Prostate gland (tissue), 2 donors: ENCODE data around the gene CHP2. TPM values are rescaled to one million over a fixed set of nuclear protein-coding genes. Genes with fewer than 3 reads are reported as not detected.
A peak's percentile ranks its signal among the peaks of the same experiment; 100 is the strongest.

Experiments used
- DNase-seq: peaks from one replicate; pipeline ENCODE4 v3.0.0-alpha.2; 2019; ENCODE audit warnings: low spot score
- H3K27ac ChIP-seq, 2 donors: fragments of 200-600 bp; sonication (generic); 2 replicates each; pipeline ENCODE4 v1.5.1; 2017 to 2019
- H3K27me3 ChIP-seq: fragments of 200-600 bp; sonication (generic); replicated peaks from 2 replicates; pipeline ENCODE4 v1.5.1; 2019; ENCODE audit not compliant: insufficient read depth
- H3K36me3 ChIP-seq, 2 donors: fragments of 200-600 bp; sonication (generic); 1 replicate in 1 of 2; 2 replicates in 1 of 2; pipeline versions ENCODE4 v1.5.1 to v1.8.1; 2017 to 2019
- H3K4me1 ChIP-seq: fragments of 200-600 bp; sonication (generic); replicated peaks from 2 replicates; pipeline ENCODE4 v1.5.1; 2019
- H3K4me3 ChIP-seq, 2 donors: fragments of 200-600 bp; sonication (generic); 2 replicates each; pipeline ENCODE4 v1.5.1; 2017 to 2019
- H3K9me3 ChIP-seq: fragments of 200-600 bp; sonication (generic); 2 replicates; pipeline ENCODE4 v1.5.1; 2017
- CTCF ChIP-seq, 4 experiments: fragments of 200-600 bp in 2 of 4; fragments of 450-650 bp in 2 of 4; sonication (generic) in 2 of 4; IDR thresholded peaks; 1 replicate in 3 of 4; 2 replicates in 1 of 4; pipeline ENCODE4 v1.5.1; 2016 to 2019; ENCODE audit warnings: antibody characterized with exemption in 4 of 4, mild to moderate bottlenecking in 2 of 4, moderate library complexity in 2 of 4
- POLR2A ChIP-seq: fragments of 450-650 bp; IDR thresholded peaks from one replicate; pipeline ENCODE4 v1.6.1; 2016; ENCODE audit warnings: antibody characterized with exemption, mild to moderate bottlenecking
- POLR2AphosphoS5 ChIP-seq: sonication (generic); formaldehyde crosslinking; IDR thresholded peaks from one replicate; pipeline ENCODE4 v1.6.1; 2017; ENCODE audit warnings: antibody characterized with exemption
- WGBS: methylation state at CpG from one replicate; pipeline ENCODE4 v1.1.5; 2018; 5-methylcytosine and 5-hydroxymethylcytosine counted together
- intact Hi-C: fragments of 100-400 bp; cut with DNase I; formaldehyde crosslinking; loops from one replicate; pipeline ENCODE4 v1.14.2; 2022
- total RNA-seq, 2 donors: library from RNA; depleted of rRNA; stranded (reverse); fragments of >200 nt; gene quantifications; one replicate each; pipeline ENCODE4 v1.1.0, GENCODE V29; 2016

Gene CHP2
- total RNA-seq, 2 donors from 2014 or later, result 1.9 to 3.7 TPM

DNA sequence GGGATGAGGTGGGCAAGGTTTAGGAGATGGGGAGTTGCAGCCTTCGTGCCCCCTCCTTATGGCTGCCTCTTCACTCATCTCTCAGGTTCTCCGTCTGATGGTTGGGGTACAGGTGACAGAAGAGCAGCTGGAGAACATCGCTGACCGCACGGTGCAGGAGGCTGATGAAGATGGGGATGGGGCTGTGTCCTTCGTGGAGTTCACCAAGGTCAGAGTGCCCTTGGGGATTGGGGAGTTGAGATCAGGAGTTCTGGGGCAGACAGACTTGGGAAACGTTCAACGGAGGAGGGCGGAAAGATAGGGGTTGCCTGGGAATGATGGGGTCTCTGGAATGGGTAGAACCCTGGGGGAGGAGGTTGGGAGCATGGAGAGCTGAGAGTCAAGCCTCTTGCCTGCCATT, 2.3 kb downstream of the CHP2 start:
- H3K27ac ChIP-seq, result no peak overlapping the region
- H3K9me3 ChIP-seq, result no peaks in the 10 kb centered on the region
- no peak for TF ChIP-seq POLR2AphosphoS5
- H3K4me3 ChIP-seq, result no peak overlapping the region
- 88% methylated on average over 9 of the region's 9 CpGs for WGBS
- DNase-seq, result no peak
- no peaks in the 10 kb centered on the region for H3K4me1 ChIP-seq
- no peaks in the 10 kb centered on the region for H3K36me3 ChIP-seq
- intact Hi-C loops, result no loop called here
- H3K27me3 ChIP-seq, result peaks cover 4% of the 10 kb centered on the region

DNA sequence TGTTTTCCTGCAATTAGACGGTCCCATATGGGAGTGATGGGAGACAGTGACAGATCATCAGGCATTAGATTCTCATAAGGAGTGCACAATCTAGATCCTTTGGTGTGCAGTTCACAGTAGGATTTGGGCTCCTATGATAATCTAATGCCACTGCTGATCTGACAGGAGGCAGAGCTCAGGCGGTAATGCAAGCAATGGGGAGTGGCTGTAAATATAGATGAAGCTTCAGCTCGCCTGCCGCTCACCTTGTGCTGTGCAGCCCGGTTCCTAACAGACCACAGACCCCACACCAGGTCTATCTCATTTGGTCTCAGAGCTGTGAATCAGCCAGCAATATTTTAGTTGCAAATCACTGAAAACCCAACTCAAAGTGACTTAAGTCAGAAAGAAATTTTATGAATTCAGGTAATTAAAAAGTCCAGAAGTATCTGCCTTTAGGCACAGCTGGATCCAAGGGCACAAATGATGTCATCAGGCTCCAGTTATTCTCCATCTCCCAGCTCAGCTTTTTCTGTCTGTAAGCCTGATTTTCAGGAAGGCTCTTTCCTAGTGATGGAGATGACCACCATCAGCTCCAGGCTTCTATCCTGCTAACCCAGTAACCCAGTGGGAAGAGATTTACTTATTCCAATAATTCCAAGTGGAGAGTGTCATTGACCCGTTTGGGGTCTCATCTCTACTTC, 3.3 kb downstream of the CHP2 start:
- no peak overlapping the region for H3K4me3 ChIP-seq
- DNase-seq, result no peak
- TF ChIP-seq POLR2AphosphoS5 (no peak), CTCF (IDR thresholded peaks at IDR 0.05) (no peak)
- peaks cover 4% of the 10 kb centered on the region for H3K27me3 ChIP-seq
- intact Hi-C loops, result no loop called here
- no peaks in the 10 kb centered on the region for H3K9me3 ChIP-seq
- WGBS, result 91% methylated on average over 6 of the region's 6 CpGs
- H3K36me3 ChIP-seq, result no peaks in the 10 kb centered on the region
- H3K4me1 ChIP-seq, result no peaks in the 10 kb centered on the region
- H3K27ac ChIP-seq, result no peak overlapping the region

DNA sequence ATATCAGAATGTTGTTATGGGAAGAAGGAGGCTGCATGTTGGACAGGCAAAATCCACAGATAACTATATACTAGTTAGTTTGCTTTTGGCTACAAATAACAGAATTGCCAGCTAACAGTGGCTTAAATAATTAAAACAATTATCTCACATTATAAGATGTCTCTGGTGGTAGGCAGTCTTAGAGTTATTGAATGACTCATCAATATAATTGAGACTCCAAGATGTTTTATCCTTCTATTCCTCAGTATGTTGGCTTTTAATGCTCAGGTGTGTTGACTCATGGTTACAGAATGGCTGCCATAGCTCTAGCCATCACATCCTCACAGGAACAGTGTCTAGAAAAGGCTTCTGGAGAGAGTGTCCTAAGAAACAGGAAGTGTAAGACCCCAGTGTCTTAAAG, 11.1 kb downstream of the CHP2 start:
- Histone ChIP-seq H3K9me3 (no peaks in the 10 kb centered on the region), H3K4me1 (no peaks in the 10 kb centered on the region), H3K27me3 (no peaks in the 10 kb centered on the region), H3K4me3 (no peak overlapping the region), H3K27ac (no peak overlapping the region), H3K36me3 (no peaks in the 10 kb centered on the region)
- DNase-seq, result no peak
- intact Hi-C loops, result no loop called here
- TF ChIP-seq POLR2A (no peak), CTCF (IDR thresholded peaks at IDR 0.05) (no peak), POLR2AphosphoS5 (no peak)

DNA sequence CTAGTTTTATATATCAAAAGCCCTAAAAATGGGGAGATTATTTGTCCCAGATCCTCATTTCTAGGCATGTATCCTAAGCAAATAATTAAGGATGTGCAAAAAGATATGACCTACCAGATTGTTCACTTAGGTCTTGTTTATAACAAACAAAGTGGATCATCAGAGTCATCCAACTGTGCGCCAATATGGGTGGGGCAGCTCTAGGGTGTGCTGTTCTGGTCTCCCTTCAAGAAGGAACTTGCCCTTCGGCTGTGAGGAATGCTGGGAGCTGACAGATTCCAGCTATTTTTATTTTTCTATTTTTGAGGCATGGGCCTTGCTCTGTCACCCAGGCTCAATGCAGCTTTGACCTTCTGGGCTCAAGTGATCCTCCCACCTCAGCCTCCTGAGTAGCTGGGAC, 13.8 kb downstream of the CHP2 start:
- Histone ChIP-seq H3K4me1 (no peaks in the 10 kb centered on the region), H3K27me3 (no peaks in the 10 kb centered on the region), H3K36me3 (no peaks in the 10 kb centered on the region), H3K27ac (no peak overlapping the region), H3K9me3 (no peaks in the 10 kb centered on the region), H3K4me3 (no peak overlapping the region)
- WGBS, result 61% methylated on average over 2 of the region's 2 CpGs
- TF ChIP-seq CTCF (IDR thresholded peaks at IDR 0.05) (no peak), POLR2A (no peak), POLR2AphosphoS5 (no peak)
- DNase-seq, result no peak
- intact Hi-C loops, result no loop called here

- peak; percentile 67 for DNase-seq
- H3K36me3 ChIP-seq, result no peaks in the 10 kb centered on the region
- WGBS, result 47% methylated on average over 8 of the region's 8 CpGs
- H3K4me3 ChIP-seq, result no peak overlapping the region
- no peaks in the 10 kb centered on the region for H3K27me3 ChIP-seq
- intact Hi-C loops, result no loop called here
- H3K4me1 ChIP-seq, result no peaks in the 10 kb centered on the region
- no peak overlapping the region for H3K27ac ChIP-seq
- no peaks in the 10 kb centered on the region for H3K9me3 ChIP-seq
- no peak for TF ChIP-seq POLR2A
- peak; percentile 81 for TF ChIP-seq POLR2AphosphoS5
Observed at GRCh38 chr16:23771027-23771426, 16.2 kb downstream of the CHP2 start.

GRCh38 chr16:23771642-23772041, 16.8 kb downstream of the CHP2 start:
- TF ChIP-seq POLR2AphosphoS5, result no peak
- no peak for TF ChIP-seq POLR2A
- TF ChIP-seq CTCF (IDR thresholded peaks at IDR 0.05), result no peak
- H3K4me1 ChIP-seq, result no peaks in the 10 kb centered on the region
- 69% methylated on average over 2 of the region's 2 CpGs for WGBS
- H3K36me3 ChIP-seq, result no peaks in the 10 kb centered on the region
- no peaks in the 10 kb centered on the region for H3K9me3 ChIP-seq
- H3K4me3 ChIP-seq, result no peak overlapping the region
- intact Hi-C loops, result no loop called here
- H3K27me3 ChIP-seq, result no peaks in the 10 kb centered on the region
- no peak for DNase-seq
- H3K27ac ChIP-seq, result no peak overlapping the region
